Measurements from ENCODE around the gene LINC00305. TPM values are rescaled to one million over a fixed set of nuclear protein-coding genes. Genes with fewer than 3 reads are reported as not detected.

The LINC00305 gene
- total RNA-seq, 4 donors from 2014 or later = not detected

- no peak for ATAC-seq (ENCODE audit: low FRiP score)
- no peak for TF ChIP-seq CTCF (IDR thresholded peaks at IDR 0.05)
- no peak for DNase-seq (ENCODE audit: low spot score)
These were observed 6.0 kb downstream of the LINC00305 start for GRCh38 chr18:64142904-64143303.

GRCh38 chr18:64137914-64138313 is 11.0 kb downstream of the LINC00305 start:
- ATAC-seq (ENCODE audit: low FRiP score) (no peak), DNase-seq (ENCODE audit: low spot score) (no peak)
- TF ChIP-seq CTCF (IDR thresholded peaks at IDR 0.05) = no peak

- ATAC-seq (ENCODE audit: low FRiP score) (no peak), DNase-seq (ENCODE audit: low spot score) (no peak)
- no peak for TF ChIP-seq CTCF (IDR thresholded peaks at IDR 0.05)
These were observed 14.7 kb downstream of the LINC00305 start for GRCh38 chr18:64134044-64134747.

- DNase-seq (ENCODE audit: low spot score) (no peak), ATAC-seq (ENCODE audit: low FRiP score) (no peak)
- TF ChIP-seq CTCF (IDR thresholded peaks at IDR 0.05) = no peak
These were observed 16.0 kb downstream of the LINC00305 start for GRCh38 chr18:64132871-64133270.

- DNase-seq (ENCODE audit: low spot score) = no peak
- no peak for ATAC-seq (ENCODE audit: low FRiP score)
- no peak for TF ChIP-seq CTCF (IDR thresholded peaks at IDR 0.05)
These were observed 17.6 kb downstream of the LINC00305 start for GRCh38 chr18:64131314-64131713.

- ATAC-seq (ENCODE audit: low FRiP score) (no peak), DNase-seq (ENCODE audit: low spot score) (no peak)
- no peak for TF ChIP-seq CTCF (IDR thresholded peaks at IDR 0.05)
These were observed 21.7 kb downstream of the LINC00305 start for GRCh38 chr18:64127172-64127571.

- no peak for TF ChIP-seq CTCF (IDR thresholded peaks at IDR 0.05)
- DNase-seq (ENCODE audit: low spot score) = no peak
- ATAC-seq (ENCODE audit: low FRiP score) = no peak
These were observed 29.0 kb downstream of the LINC00305 start for GRCh38 chr18:64119916-64120315.
